ENCODE measurements around the gene KCNQ5.

The KCNQ5 gene

GRCh38 chr6:72715119-72715518, 93.3 kb downstream of the KCNQ5 start:
- no peak for DNase-seq (ENCODE audit: extremely low read depth, low read depth)
- TF ChIP-seq CTCF (IDR thresholded peaks at IDR 0.05; ENCODE audit: low read depth, low read length): no peak

- DNase-seq (ENCODE audit: extremely low read depth, low read depth): no peak
- TF ChIP-seq CTCF (IDR thresholded peaks at IDR 0.05; ENCODE audit: low read depth, low read length): no peak
Observed at GRCh38 chr6:72716916-72717315, 95.1 kb downstream of the KCNQ5 start.

GRCh38 chr6:72720464-72720863, 98.6 kb downstream of the KCNQ5 start:
- TF ChIP-seq CTCF (IDR thresholded peaks at IDR 0.05; ENCODE audit: low read depth, low read length): no peak

GRCh38 chr6:72721346-72721745, 99.5 kb downstream of the KCNQ5 start:
- DNase-seq (ENCODE audit: extremely low read depth, low read depth): no peak
- no peak for TF ChIP-seq CTCF (IDR thresholded peaks at IDR 0.05; ENCODE audit: low read depth, low read length)

More at GRCh38 chr6:72720464-72720863, 98.6 kb downstream of the KCNQ5 start:
- DNase-seq (ENCODE audit: extremely low read depth, low read depth): no peak

GRCh38 chr6:72724545-72724944, 102.7 kb downstream of the KCNQ5 start:
- TF ChIP-seq CTCF (IDR thresholded peaks at IDR 0.05; ENCODE audit: low read depth, low read length): no peak
- DNase-seq (ENCODE audit: extremely low read depth, low read depth): no peak

- no peak for TF ChIP-seq CTCF (IDR thresholded peaks at IDR 0.05; ENCODE audit: low read depth, low read length)
- no peak for DNase-seq (ENCODE audit: extremely low read depth, low read depth)
Observed at GRCh38 chr6:72728706-72729343, 107.0 kb downstream of the KCNQ5 start.

- DNase-seq (ENCODE audit: extremely low read depth, low read depth): no peak
- no peak for TF ChIP-seq CTCF (IDR thresholded peaks at IDR 0.05; ENCODE audit: low read depth, low read length)
Observed at GRCh38 chr6:72733045-72733444, 111.2 kb downstream of the KCNQ5 start.

Measured in AG09319 (cell line).